ENCODE measurements around the gene FCHO1.

DNA sequence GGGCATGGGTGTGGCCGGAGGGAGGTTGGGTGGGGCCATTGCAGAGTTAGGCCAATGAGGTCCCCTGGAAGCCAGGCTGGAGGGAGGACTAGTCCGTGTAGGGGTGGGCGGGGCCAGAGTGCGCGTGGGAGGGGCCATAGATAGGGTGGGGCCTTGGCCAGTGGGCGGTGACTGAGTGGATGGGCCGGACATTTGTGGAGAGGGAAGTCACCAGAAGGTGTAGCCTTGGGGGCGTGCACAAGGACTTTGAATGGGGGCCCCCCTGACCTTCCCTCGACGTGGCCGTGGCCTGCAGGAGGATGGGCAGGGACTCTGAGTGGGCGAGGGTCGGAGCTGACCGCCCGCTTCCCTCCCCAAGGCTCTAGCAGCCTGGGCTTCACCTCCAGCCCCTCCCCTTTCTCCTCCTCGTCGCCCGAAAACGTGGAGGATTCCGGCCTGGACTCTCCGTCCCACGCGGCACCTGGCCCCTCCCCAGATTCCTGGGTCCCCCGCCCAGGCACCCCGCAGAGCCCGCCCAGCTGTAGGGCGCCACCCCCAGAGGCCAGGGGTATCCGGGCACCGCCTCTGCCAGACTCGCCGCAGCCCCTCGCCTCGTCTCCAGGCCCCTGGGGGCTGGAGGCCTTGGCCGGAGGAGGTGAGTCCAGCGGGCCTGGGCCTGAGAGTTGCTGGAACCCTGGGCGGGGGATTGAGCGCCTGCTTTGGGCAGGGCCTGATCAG lies 27.1 kb downstream of the FCHO1 start:
- TF ChIP-seq POLR2AphosphoS5 (IDR thresholded peaks at IDR 0.05; ENCODE audit: low read depth) = peak; percentile 43; the same call in 1 of the 2 replicates
- TF ChIP-seq, protein P1, sequence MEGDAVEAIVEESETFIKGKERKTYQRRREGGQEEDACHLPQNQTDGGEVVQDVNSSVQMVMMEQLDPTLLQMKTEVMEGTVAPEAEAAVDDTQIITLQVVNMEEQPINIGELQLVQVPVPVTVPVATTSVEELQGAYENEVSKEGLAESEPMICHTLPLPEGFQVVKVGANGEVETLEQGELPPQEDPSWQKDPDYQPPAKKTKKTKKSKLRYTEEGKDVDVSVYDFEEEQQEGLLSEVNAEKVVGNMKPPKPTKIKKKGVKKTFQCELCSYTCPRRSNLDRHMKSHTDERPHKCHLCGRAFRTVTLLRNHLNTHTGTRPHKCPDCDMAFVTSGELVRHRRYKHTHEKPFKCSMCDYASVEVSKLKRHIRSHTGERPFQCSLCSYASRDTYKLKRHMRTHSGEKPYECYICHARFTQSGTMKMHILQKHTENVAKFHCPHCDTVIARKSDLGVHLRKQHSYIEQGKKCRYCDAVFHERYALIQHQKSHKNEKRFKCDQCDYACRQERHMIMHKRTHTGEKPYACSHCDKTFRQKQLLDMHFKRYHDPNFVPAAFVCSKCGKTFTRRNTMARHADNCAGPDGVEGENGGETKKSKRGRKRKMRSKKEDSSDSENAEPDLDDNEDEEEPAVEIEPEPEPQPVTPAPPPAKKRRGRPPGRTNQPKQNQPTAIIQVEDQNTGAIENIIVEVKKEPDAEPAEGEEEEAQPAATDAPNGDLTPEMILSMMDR (conservative IDR thresholded peaks at IDR 0.05; ENCODE audit: low read depth in 2 of 2) = no peak
- TF ChIP-seq, protein P2, sequence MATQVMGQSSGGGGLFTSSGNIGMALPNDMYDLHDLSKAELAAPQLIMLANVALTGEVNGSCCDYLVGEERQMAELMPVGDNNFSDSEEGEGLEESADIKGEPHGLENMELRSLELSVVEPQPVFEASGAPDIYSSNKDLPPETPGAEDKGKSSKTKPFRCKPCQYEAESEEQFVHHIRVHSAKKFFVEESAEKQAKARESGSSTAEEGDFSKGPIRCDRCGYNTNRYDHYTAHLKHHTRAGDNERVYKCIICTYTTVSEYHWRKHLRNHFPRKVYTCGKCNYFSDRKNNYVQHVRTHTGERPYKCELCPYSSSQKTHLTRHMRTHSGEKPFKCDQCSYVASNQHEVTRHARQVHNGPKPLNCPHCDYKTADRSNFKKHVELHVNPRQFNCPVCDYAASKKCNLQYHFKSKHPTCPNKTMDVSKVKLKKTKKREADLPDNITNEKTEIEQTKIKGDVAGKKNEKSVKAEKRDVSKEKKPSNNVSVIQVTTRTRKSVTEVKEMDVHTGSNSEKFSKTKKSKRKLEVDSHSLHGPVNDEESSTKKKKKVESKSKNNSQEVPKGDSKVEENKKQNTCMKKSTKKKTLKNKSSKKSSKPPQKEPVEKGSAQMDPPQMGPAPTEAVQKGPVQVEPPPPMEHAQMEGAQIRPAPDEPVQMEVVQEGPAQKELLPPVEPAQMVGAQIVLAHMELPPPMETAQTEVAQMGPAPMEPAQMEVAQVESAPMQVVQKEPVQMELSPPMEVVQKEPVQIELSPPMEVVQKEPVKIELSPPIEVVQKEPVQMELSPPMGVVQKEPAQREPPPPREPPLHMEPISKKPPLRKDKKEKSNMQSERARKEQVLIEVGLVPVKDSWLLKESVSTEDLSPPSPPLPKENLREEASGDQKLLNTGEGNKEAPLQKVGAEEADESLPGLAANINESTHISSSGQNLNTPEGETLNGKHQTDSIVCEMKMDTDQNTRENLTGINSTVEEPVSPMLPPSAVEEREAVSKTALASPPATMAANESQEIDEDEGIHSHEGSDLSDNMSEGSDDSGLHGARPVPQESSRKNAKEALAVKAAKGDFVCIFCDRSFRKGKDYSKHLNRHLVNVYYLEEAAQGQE (IDR thresholded peaks at IDR 0.05; ENCODE audit: unreplicated experiment) = no peak
- no peak for TF ChIP-seq JUNB (IDR thresholded peaks at IDR 0.05; ENCODE audit: unreplicated experiment)
- no peak for TF ChIP-seq EZH2 (IDR thresholded peaks at IDR 0.05; ENCODE audit: low read depth, unreplicated experiment)
- no peak for TF ChIP-seq EZH2phosphoT487 (IDR thresholded peaks at IDR 0.05; ENCODE audit: unreplicated experiment)
- TF ChIP-seq, protein P3, sequence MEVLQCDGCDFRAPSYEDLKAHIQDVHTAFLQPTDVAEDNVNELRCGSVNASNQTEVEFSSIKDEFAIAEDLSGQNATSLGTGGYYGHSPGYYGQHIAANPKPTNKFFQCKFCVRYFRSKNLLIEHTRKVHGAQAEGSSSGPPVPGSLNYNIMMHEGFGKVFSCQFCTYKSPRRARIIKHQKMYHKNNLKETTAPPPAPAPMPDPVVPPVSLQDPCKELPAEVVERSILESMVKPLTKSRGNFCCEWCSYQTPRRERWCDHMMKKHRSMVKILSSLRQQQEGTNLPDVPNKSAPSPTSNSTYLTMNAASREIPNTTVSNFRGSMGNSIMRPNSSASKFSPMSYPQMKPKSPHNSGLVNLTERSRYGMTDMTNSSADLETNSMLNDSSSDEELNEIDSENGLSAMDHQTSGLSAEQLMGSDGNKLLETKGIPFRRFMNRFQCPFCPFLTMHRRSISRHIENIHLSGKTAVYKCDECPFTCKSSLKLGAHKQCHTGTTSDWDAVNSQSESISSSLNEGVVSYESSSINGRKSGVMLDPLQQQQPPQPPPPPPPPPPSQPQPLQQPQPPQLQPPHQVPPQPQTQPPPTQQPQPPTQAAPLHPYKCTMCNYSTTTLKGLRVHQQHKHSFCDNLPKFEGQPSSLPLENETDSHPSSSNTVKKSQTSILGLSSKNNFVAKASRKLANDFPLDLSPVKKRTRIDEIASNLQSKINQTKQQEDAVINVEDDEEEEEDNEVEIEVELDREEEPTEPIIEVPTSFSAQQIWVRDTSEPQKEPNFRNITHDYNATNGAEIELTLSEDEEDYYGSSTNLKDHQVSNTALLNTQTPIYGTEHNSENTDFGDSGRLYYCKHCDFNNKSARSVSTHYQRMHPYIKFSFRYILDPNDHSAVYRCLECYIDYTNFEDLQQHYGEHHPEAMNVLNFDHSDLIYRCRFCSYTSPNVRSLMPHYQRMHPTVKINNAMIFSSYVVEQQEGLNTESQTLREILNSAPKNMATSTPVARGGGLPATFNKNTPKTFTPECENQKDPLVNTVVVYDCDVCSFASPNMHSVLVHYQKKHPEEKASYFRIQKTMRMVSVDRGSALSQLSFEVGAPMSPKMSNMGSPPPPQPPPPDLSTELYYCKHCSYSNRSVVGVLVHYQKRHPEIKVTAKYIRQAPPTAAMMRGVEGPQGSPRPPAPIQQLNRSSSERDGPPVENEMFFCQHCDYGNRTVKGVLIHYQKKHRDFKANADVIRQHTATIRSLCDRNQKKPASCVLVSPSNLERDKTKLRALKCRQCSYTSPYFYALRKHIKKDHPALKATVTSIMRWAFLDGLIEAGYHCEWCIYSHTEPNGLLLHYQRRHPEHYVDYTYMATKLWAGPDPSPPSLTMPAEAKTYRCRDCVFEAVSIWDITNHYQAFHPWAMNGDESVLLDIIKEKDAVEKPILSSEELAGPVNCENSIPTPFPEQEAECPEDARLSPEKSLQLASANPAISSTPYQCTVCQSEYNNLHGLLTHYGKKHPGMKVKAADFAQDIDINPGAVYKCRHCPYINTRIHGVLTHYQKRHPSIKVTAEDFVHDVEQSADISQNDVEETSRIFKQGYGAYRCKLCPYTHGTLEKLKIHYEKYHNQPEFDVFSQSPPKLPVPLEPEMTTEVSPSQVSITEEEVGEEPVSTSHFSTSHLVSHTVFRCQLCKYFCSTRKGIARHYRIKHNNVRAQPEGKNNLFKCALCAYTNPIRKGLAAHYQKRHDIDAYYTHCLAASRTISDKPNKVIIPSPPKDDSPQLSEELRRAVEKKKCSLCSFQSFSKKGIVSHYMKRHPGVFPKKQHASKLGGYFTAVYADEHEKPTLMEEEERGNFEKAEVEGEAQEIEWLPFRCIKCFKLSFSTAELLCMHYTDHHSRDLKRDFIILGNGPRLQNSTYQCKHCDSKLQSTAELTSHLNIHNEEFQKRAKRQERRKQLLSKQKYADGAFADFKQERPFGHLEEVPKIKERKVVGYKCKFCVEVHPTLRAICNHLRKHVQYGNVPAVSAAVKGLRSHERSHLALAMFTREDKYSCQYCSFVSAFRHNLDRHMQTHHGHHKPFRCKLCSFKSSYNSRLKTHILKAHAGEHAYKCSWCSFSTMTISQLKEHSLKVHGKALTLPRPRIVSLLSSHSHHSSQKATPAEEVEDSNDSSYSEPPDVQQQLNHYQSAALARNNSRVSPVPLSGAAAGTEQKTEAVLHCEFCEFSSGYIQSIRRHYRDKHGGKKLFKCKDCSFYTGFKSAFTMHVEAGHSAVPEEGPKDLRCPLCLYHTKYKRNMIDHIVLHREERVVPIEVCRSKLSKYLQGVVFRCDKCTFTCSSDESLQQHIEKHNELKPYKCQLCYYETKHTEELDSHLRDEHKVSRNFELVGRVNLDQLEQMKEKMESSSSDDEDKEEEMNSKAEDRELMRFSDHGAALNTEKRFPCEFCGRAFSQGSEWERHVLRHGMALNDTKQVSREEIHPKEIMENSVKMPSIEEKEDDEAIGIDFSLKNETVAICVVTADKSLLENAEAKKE (CRISPR knock-in tag; IDR thresholded peaks at IDR 0.05) = no peak
- 0 out of 2 replicates have a peak, but pooled peaks have one; percentile 8 for TF ChIP-seq CREB1 (CRISPR knock-in tag; IDR thresholded peaks at IDR 0.05; ENCODE audit: low read depth)
- no peak for TF ChIP-seq NANOG (IDR thresholded peaks at IDR 0.05; ENCODE audit: borderline replicate concordance)
- no peak for TF ChIP-seq STAT1 (IDR thresholded peaks at IDR 0.05; ENCODE audit: unreplicated experiment)
- TF ChIP-seq, protein P4, sequence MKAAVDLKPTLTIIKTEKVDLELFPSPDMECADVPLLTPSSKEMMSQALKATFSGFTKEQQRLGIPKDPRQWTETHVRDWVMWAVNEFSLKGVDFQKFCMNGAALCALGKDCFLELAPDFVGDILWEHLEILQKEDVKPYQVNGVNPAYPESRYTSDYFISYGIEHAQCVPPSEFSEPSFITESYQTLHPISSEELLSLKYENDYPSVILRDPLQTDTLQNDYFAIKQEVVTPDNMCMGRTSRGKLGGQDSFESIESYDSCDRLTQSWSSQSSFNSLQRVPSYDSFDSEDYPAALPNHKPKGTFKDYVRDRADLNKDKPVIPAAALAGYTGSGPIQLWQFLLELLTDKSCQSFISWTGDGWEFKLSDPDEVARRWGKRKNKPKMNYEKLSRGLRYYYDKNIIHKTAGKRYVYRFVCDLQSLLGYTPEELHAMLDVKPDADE (IDR thresholded peaks at IDR 0.05) = no peak
- no peak for TF ChIP-seq ZNF331 (CRISPR knock-in tag; IDR thresholded peaks at IDR 0.05; ENCODE audit: low read depth)

Measured in GM23338 (cell line).